CD14-positive monocyte (primary cell): ENCODE results near the gene EPHB2. TPM values are rescaled to one million over a fixed set of nuclear protein-coding genes. Genes with fewer than 3 reads are reported as not detected.

Experiments used
- DNase-seq, 3 donors: peaks; one replicate each; pipeline ENCODE4 v3.0.0-alpha.2; 2011 to 2022
- H2AFZ ChIP-seq: 2 replicates; pipeline ENCODE4 v1.6.0; 2012; ENCODE audit warnings: mild to moderate bottlenecking, low read depth, low read length, inconsistent platforms; ENCODE audit not compliant: insufficient read depth, poor library complexity, severe bottlenecking
- H3K27ac ChIP-seq, 2 donors: 1 replicate in 1 of 2; 2 replicates in 1 of 2; pipeline ENCODE4 v1.5.1; 2012 to 2013; ENCODE audit warnings: low read length in 2 of 2, control low read depth in 1 of 2, inconsistent platforms in 1 of 2, low read depth in 1 of 2, mild to moderate bottlenecking in 1 of 2
- H3K27me3 ChIP-seq, 2 donors: one replicate each; pipeline versions ENCODE4 v1.6.0 to v1.6.1; 2011 to 2013; ENCODE audit warnings: low read length in 2 of 2; ENCODE audit not compliant: control insufficient read depth in 2 of 2, insufficient read depth in 2 of 2
- H3K36me3 ChIP-seq, 2 donors: replicated peaks in 1 of 2; 1 replicate in 1 of 2; 2 replicates in 1 of 2; pipeline versions ENCODE4 v1.5.1 to v1.6.1; 2012 to 2013; ENCODE audit warnings: low read length in 2 of 2, control low read depth in 1 of 2, inconsistent platforms in 1 of 2, mild to moderate bottlenecking in 1 of 2; ENCODE audit not compliant: insufficient read depth in 2 of 2, control insufficient read depth in 1 of 2
- H3K4me1 ChIP-seq, 2 donors: 1 replicate in 1 of 2; 2 replicates in 1 of 2; pipeline versions ENCODE4 v1.5.1 to v1.6.1; 2012 to 2013; ENCODE audit warnings: low read length in 2 of 2, control low read depth in 1 of 2, inconsistent platforms in 1 of 2, mild to moderate bottlenecking in 1 of 2, moderate library complexity in 1 of 2; ENCODE audit not compliant: insufficient read depth in 2 of 2, control insufficient read depth in 1 of 2
- H3K4me2 ChIP-seq: replicated peaks from 2 replicates; pipeline ENCODE3; 2012; ENCODE audit warnings: low read length, moderate library complexity, mild to moderate bottlenecking; ENCODE audit not compliant: poor library complexity, severe bottlenecking; ENCODE audit errors: extremely low read depth
- H3K4me3 ChIP-seq, 3 experiments: fragments of 200-600 bp in 1 of 3; sonication (generic) in 1 of 3; replicated peaks in 1 of 3; 1 replicate in 2 of 3; 2 replicates in 1 of 3; pipeline ENCODE4 v1.5.1; 2011 to 2013; ENCODE audit warnings: low read length in 3 of 3, mild to moderate bottlenecking in 3 of 3, control low read depth in 2 of 3, low read depth in 2 of 3, inconsistent platforms in 1 of 3, moderate library complexity in 1 of 3
- H3K79me2 ChIP-seq: 2 replicates; pipeline ENCODE4 v1.6.0; 2012; ENCODE audit warnings: mild to moderate bottlenecking, control low read depth, inconsistent platforms, low read length, moderate library complexity; ENCODE audit not compliant: insufficient read depth
- H3K9ac ChIP-seq: 2 replicates; pipeline ENCODE4 v1.6.0; 2017; ENCODE audit warnings: low read length, mild to moderate bottlenecking; ENCODE audit not compliant: insufficient read depth, poor library complexity, severe bottlenecking
- H3K9me3 ChIP-seq, 2 donors: replicated peaks in 1 of 2; 1 replicate in 1 of 2; 2 replicates in 1 of 2; pipeline versions ENCODE4 v1.5.1 to v1.6.1; 2012 to 2013; ENCODE audit warnings: low read length in 2 of 2, control low read depth in 1 of 2; ENCODE audit not compliant: control insufficient read depth in 1 of 2, insufficient read depth in 1 of 2
- H4K20me1 ChIP-seq: 2 replicates; pipeline ENCODE4 v1.6.0; 2012; ENCODE audit warnings: mild to moderate bottlenecking, low read length, control low read depth, moderate library complexity; ENCODE audit not compliant: insufficient read depth
- H3K27ac Mint-ChIP-seq, 7 donors: one replicate each; pipeline ENCODE4 v1.8.0; 2020; ENCODE audit warnings: mild to moderate bottlenecking in 7 of 7, mixed read lengths in 7 of 7, moderate library complexity in 6 of 7, inconsistent platforms in 2 of 7
- H3K27me3 Mint-ChIP-seq, 3 donors: one replicate each; pipeline ENCODE4 v1.8.0; 2021 to 2022; ENCODE audit warnings: low read depth in 3 of 3, mild to moderate bottlenecking in 3 of 3, mixed read lengths in 3 of 3, moderate library complexity in 3 of 3, inconsistent platforms in 1 of 3
- H3K36me3 Mint-ChIP-seq, 2 donors: one replicate each; pipeline ENCODE4 v1.8.0; 2020; ENCODE audit warnings: mixed read lengths in 2 of 2, inconsistent platforms in 1 of 2, mild to moderate bottlenecking in 1 of 2
- H3K4me1 Mint-ChIP-seq: one replicate; pipeline ENCODE4 v1.8.0; 2020; ENCODE audit warnings: mild to moderate bottlenecking, mixed read lengths
- H3K4me3 Mint-ChIP-seq, 2 donors: one replicate each; pipeline ENCODE4 v1.8.0; 2020; ENCODE audit warnings: mild to moderate bottlenecking in 2 of 2, mixed read lengths in 2 of 2, moderate library complexity in 1 of 2
- H3K9me3 Mint-ChIP-seq, 7 donors: one replicate each; pipeline ENCODE4 v1.8.0; 2020 to 2022; ENCODE audit warnings: mixed read lengths in 7 of 7, mild to moderate bottlenecking in 6 of 7, moderate library complexity in 6 of 7, inconsistent platforms in 2 of 7
- CTCF ChIP-seq: fragments of 200-600 bp; IDR thresholded peaks from one replicate; pipeline ENCODE4 v1.8.0; 2022; ENCODE audit warnings: antibody characterized with exemption, mild to moderate bottlenecking
- WGBS: methylation state at CpG from one replicate; pipeline ENCODE4 v1.1.5; 2013; ENCODE audit warnings: missing lambda C conversion rate; ENCODE audit not compliant: insufficient coverage; 5-methylcytosine and 5-hydroxymethylcytosine counted together
- intact Hi-C, 2 donors: fragments of 100-400 bp; cut with micrococcal nuclease; formaldehyde crosslinking; loops; one replicate each; pipeline versions ENCODE4 v1.15.0 to v1.15.1; 2023
- polyA plus RNA-seq, 3 donors: library from polyadenylated mRNA; depleted of rRNA in 1 of 3; unstranded in 2 of 3; stranded (reverse) in 1 of 3; fragments of 300-500 nt in 2 of 3; fragments of >200 nt in 1 of 3; fragmentation: Illumina TruSeq in 2 of 3; gene quantifications; 1 replicate in 2 of 3; 2 replicates in 1 of 3; pipeline ENCODE4 v1.2.3, GENCODE V29; 2012 to 2021

The EPHB2 gene
- polyA plus RNA-seq, 3 donors = 2.9 to 5.6 (median 3.4) TPM

- H3K9ac ChIP-seq = no peak overlapping the region
- no peak overlapping the region for H3K4me3 ChIP-seq
- H3K27me3 Mint-ChIP-seq = peaks cover 2 to 8% (median 5%) of the 10 kb centered on the region in 3 donors
- no peak overlapping the region for H3K27ac ChIP-seq
- H2AFZ ChIP-seq = no peak overlapping the region
- H4K20me1 ChIP-seq = no peaks in the 10 kb centered on the region
- H3K4me1 ChIP-seq = peaks cover 7 to 14% of the 10 kb centered on the region in 2 donors
- no peaks in the 10 kb centered on the region for H3K36me3 ChIP-seq
- peaks cover 20% of the 10 kb centered on the region for H3K4me1 Mint-ChIP-seq
- no peak overlapping the region for H3K4me2 ChIP-seq
- no peaks in the 10 kb centered on the region for H3K79me2 ChIP-seq
- intact Hi-C loops = no loop called here
- TF ChIP-seq CTCF = no peak
- H3K9me3 Mint-ChIP-seq = peaks cover 0 to 2% (median 0%) of the 10 kb centered on the region in 7 donors
- WGBS = 50% methylated on average over 1 of the region's 2 CpGs
- H3K36me3 Mint-ChIP-seq = no peaks in the 10 kb centered on the region
- H3K27ac Mint-ChIP-seq = no peak overlapping the region
- H3K9me3 ChIP-seq = no peaks in the 10 kb centered on the region
- DNase-seq = no peak
- H3K4me3 Mint-ChIP-seq = peak overlapping the region in 1 of 2 donors; percentile 3
- H3K27me3 ChIP-seq = no peaks in the 10 kb centered on the region
Measured at GRCh38 chr1:22847709-22848108, 137.1 kb downstream of the EPHB2 start.

- Histone ChIP-seq H2AFZ (no peak overlapping the region), H4K20me1 (no peaks in the 10 kb centered on the region), H3K79me2 (no peaks in the 10 kb centered on the region), H3K4me1 (peaks cover 7 to 14% of the 10 kb centered on the region in 2 donors), H3K36me3 (no peaks in the 10 kb centered on the region), H3K9ac (no peak overlapping the region), H3K27ac (no peak overlapping the region), H3K9me3 (no peaks in the 10 kb centered on the region), H3K27me3 (no peaks in the 10 kb centered on the region), H3K4me2 (no peak overlapping the region), H3K4me3 (no peak overlapping the region)
- H3K4me1 Mint-ChIP-seq = peaks cover 20% of the 10 kb centered on the region
- 0% methylated on average over 1 of the region's 2 CpGs for WGBS
- H3K9me3 Mint-ChIP-seq = peaks cover 0 to 2% (median 0%) of the 10 kb centered on the region in 7 donors
- no peak for DNase-seq
- intact Hi-C loops = no loop called here
- no peak for TF ChIP-seq CTCF
- no peak overlapping the region for H3K4me3 Mint-ChIP-seq
- no peak overlapping the region for H3K27ac Mint-ChIP-seq
- H3K27me3 Mint-ChIP-seq = peaks cover 2 to 8% (median 5%) of the 10 kb centered on the region in 3 donors
- H3K36me3 Mint-ChIP-seq = no peaks in the 10 kb centered on the region
Measured at GRCh38 chr1:22848405-22848804, 137.8 kb downstream of the EPHB2 start.
